ENCODE results near the gene ZC3H18.

Gene ZC3H18

GRCh38 chr16:88681084-88681680 lies 111.0 kb downstream of the ZC3H18 start:
- no peak for DNase-seq (ENCODE audit: low read depth)
